Upper lobe of left lung (tissue), 6 donors: ENCODE results near the gene DLD. TPM values are rescaled to one million over a fixed set of nuclear protein-coding genes. Genes with fewer than 3 reads are reported as not detected.

Source experiments
- ATAC-seq, 2 donors: fragments of 200-7000 bp; cut with Tn5 transposase; one replicate each; pipeline ENCODE4 v1.9.1; 2022; ENCODE audit warnings: mild to moderate bottlenecking in 2 of 2, moderate library complexity in 2 of 2; ENCODE audit not compliant: low FRiP score in 2 of 2
- DNase-seq, 2 donors: peaks; one replicate each; pipeline ENCODE4 v3.0.0-alpha.2; 2019 to 2020
- H3K27ac ChIP-seq, 4 donors: fragments of 200-600 bp; sonication (generic); one replicate each; pipeline ENCODE4 v1.5.1; 2016 to 2019
- H3K27me3 ChIP-seq, 4 donors: fragments of 200-600 bp; sonication (generic); one replicate each; pipeline ENCODE4 v1.5.1; 2017 to 2019
- H3K36me3 ChIP-seq, 4 donors: fragments of 200-600 bp; sonication (generic); one replicate each; pipeline ENCODE4 v1.5.1; 2016 to 2019
- H3K4me1 ChIP-seq, 4 donors: fragments of 200-600 bp; sonication (generic); one replicate each; pipeline ENCODE4 v1.5.1; 2018 to 2019
- H3K4me3 ChIP-seq, 4 donors: fragments of 200-600 bp; sonication (generic); one replicate each; pipeline ENCODE4 v1.5.1; 2017 to 2019; ENCODE audit warnings: mild to moderate bottlenecking in 2 of 4, moderate library complexity in 1 of 4
- H3K9me3 ChIP-seq, 4 donors: fragments of 200-600 bp; sonication (generic); one replicate each; pipeline ENCODE4 v1.5.1; 2018 to 2019
- EP300 ChIP-seq, 4 donors: sonication (generic); formaldehyde crosslinking; IDR thresholded peaks; one replicate each; pipeline ENCODE4 v1.5.1; 2017; ENCODE audit warnings: antibody characterized with exemption in 4 of 4, control low read depth in 2 of 4
- POLR2A ChIP-seq, 4 donors: fragments of 450-650 bp; IDR thresholded peaks; one replicate each; pipeline ENCODE4 v1.5.1; 2016 to 2017; ENCODE audit warnings: antibody characterized with exemption in 4 of 4, mild to moderate bottlenecking in 2 of 4
- POLR2AphosphoS5 ChIP-seq, 2 donors: sonication (generic); formaldehyde crosslinking; IDR thresholded peaks; one replicate each; pipeline ENCODE4 v1.5.1; 2017; ENCODE audit warnings: antibody characterized with exemption in 2 of 2
- WGBS, 2 donors: methylation state at CpG; one replicate each; pipeline ENCODE4 v1.1.5; 2017 to 2018; 5-methylcytosine and 5-hydroxymethylcytosine counted together
- total RNA-seq, 6 donors: library from RNA; depleted of rRNA in 4 of 6; stranded (reverse); fragments of >200 nt in 4 of 6; gene quantifications; one replicate each; pipeline versions ENCODE4 v1.1.0 to v1.2.1, GENCODE V29; 2016 to 2021
- TF ChIP-seq, protein P1 (sequence below), 6 experiments: fragments of 450-650 bp in 4 of 6; fragments of 200-600 bp in 2 of 6; sonication (generic) in 2 of 6; IDR thresholded peaks; one replicate each; pipeline ENCODE4 v1.5.1; 2016 to 2019; ENCODE audit warnings: antibody characterized with exemption in 6 of 6
- donor health status: DM: no; HTN: no; CAD: no; lungs with moderate emphysema.
- donor health status: DM: no; HTN: yes; CAD: no; lungs with severe emphysema.

Gene DLD
- total RNA-seq, 6 donors from 2014 or later: 21.3 to 62.9 (median 52.9) TPM

DNA sequence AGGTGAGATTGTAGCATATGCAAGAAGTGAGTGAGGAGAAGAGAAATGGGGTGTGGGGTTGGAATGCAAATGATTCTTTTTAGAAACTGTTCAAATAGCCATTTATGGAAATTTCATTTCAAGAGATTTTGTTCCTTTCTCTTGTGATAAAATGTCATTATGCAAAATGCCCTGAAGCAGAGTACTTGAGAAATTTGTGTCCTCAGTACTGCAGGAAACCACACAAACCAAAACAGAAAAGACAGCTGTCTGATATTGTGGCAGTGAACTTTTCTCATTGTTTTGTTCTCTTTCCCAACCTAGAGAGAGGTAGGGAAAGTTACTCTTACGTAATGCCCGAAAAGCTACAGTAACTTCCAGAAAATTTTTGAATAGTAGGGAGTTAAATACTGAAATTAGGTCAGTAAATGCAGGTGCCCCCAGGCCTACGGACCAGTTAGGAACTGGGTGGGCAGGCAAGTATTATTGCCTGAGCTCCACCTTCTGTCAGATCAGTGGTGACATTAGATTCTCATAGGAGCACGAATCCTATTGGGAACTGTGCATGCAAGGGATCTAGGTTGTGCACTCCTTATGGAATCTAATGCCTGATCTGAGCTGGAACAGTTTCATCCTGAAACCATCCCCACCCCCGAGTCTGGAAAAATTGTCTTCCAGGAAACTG is 34.0 kb downstream of the DLD start:
- Histone ChIP-seq H3K36me3 (peaks cover 0 to 98% (median 8%) of the 10 kb centered on the region in 4 donors), H3K27ac (peak overlapping the region in 1 of 4 donors; percentile 20), H3K4me1 (peaks cover 0 to 4% (median 2%) of the 10 kb centered on the region in 4 donors), H3K4me3 (no peak overlapping the region), H3K9me3 (no peaks in the 10 kb centered on the region), H3K27me3 (no peaks in the 10 kb centered on the region)
- TF ChIP-seq POLR2A (IDR thresholded peaks at IDR 0.05) (no peak), EP300 (IDR thresholded peaks at IDR 0.05) (no peak), POLR2AphosphoS5 (IDR thresholded peaks at IDR 0.05) (no peak)
- TF ChIP-seq, protein P1, sequence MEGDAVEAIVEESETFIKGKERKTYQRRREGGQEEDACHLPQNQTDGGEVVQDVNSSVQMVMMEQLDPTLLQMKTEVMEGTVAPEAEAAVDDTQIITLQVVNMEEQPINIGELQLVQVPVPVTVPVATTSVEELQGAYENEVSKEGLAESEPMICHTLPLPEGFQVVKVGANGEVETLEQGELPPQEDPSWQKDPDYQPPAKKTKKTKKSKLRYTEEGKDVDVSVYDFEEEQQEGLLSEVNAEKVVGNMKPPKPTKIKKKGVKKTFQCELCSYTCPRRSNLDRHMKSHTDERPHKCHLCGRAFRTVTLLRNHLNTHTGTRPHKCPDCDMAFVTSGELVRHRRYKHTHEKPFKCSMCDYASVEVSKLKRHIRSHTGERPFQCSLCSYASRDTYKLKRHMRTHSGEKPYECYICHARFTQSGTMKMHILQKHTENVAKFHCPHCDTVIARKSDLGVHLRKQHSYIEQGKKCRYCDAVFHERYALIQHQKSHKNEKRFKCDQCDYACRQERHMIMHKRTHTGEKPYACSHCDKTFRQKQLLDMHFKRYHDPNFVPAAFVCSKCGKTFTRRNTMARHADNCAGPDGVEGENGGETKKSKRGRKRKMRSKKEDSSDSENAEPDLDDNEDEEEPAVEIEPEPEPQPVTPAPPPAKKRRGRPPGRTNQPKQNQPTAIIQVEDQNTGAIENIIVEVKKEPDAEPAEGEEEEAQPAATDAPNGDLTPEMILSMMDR (IDR thresholded peaks at IDR 0.05): no peak
- WGBS, 2 donors: 69 to 78% methylated on average over 5 of the region's 5 CpGs
- DNase-seq (no peak), ATAC-seq (no peak)

DNA sequence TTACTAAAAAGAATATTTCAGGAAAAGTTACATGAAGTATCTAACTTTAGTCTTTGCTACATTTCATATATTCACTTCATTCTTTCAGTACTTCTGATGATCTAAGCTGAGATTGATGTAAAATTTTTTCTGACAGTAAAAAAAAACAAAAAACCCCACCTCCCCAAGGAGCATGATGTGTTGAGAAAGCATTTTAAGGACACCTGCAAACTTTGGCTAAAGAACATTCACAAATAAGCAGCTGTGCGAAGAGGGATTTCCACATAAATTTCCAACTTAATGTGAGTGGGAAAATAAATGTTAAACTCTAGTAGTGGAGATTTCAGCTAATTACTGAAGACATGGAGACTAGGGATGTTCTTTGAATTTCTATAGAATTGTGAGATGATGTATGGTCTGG is 35.5 kb downstream of the DLD start:
- H3K27me3 ChIP-seq: no peaks in the 10 kb centered on the region
- H3K36me3 ChIP-seq: peaks cover 0 to 98% (median 8%) of the 10 kb centered on the region in 4 donors
- DNase-seq: no peak
- TF ChIP-seq EP300 (IDR thresholded peaks at IDR 0.05): no peak
- TF ChIP-seq POLR2A (IDR thresholded peaks at IDR 0.05): no peak
- TF ChIP-seq, protein P1 (IDR thresholded peaks at IDR 0.05): no peak
- no peak for TF ChIP-seq POLR2AphosphoS5 (IDR thresholded peaks at IDR 0.05)
- no peak overlapping the region for H3K27ac ChIP-seq
- 91 to 97% methylated on average over 1 of the region's 1 CpG for WGBS, 2 donors
- H3K4me1 ChIP-seq: peaks cover 0 to 4% (median 0%) of the 10 kb centered on the region in 4 donors
- ATAC-seq: no peak
- H3K4me3 ChIP-seq: no peak overlapping the region
- H3K9me3 ChIP-seq: no peaks in the 10 kb centered on the region

DNA sequence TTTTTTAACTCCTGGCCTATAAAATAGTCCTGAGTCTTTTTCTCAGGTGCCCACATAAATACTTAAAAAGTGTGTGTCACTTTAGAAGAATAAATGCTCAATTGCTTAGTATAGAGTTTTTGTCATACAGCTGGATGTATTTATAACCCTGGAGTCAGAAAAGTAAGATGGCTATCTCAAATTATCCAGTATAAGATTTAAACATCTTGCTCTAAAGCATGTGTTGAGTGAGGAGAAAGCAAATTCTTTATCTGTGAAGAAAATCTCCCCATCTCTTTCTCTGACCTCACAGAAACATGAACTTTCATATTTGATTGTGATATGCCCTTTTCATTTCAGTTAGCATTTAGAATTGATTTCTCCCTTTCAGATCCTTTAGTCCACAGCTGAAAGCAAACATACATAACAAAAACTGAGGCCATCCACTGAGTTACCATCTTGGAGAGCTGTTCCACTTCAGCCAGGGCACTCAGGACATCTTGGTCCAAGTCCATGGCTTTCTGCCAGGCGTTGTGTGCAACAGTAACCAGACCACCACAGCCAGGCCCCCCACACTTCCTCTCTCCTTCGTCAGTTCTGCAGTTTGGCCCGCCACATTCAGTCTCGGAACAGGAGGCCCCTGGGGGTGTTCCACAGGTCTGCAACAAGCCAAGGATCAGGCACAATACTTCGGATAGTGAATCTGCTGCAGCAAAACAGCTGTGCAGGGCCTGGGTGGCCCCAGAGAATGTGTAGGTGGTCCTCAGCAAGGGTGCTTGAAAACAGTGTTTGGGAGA is 40.9 kb downstream of the DLD start:
- ATAC-seq (no peak), DNase-seq (no peak)
- Histone ChIP-seq H3K27ac (no peak overlapping the region), H3K4me3 (no peak overlapping the region), H3K4me1 (no peaks in the 10 kb centered on the region), H3K36me3 (peaks cover 0 to 84% (median 8%) of the 10 kb centered on the region in 4 donors), H3K9me3 (no peaks in the 10 kb centered on the region), H3K27me3 (no peaks in the 10 kb centered on the region)
- WGBS, 2 donors: 49 to 69% methylated on average over 5 of the region's 5 CpGs
- TF ChIP-seq, protein P1 (IDR thresholded peaks at IDR 0.05): no peak
- no peak for TF ChIP-seq POLR2A (IDR thresholded peaks at IDR 0.05)
- TF ChIP-seq EP300 (IDR thresholded peaks at IDR 0.05): no peak
- no peak for TF ChIP-seq POLR2AphosphoS5 (IDR thresholded peaks at IDR 0.05)

DNA sequence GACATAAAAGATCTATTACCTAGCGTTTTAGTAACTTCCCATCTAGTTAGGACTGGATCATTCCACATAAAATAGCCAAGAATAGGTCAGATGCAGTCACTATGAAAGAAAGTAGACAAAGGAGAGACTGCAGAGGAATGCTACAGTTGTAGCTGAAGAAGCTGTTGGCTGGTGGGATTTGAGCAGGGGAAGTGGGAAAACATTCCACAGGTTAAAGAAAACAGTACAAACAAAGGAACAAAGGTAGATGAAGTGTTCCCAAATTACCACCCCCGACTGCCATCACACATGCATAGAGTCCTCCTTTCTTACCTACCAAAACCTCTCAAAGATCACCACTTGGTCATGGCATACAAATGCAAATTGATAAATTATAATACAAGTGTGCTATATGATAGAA is 41.8 kb downstream of the DLD start:
- Histone ChIP-seq H3K27ac (no peak overlapping the region), H3K36me3 (peaks cover 0 to 75% (median 5%) of the 10 kb centered on the region in 4 donors), H3K4me3 (no peak overlapping the region), H3K27me3 (no peaks in the 10 kb centered on the region), H3K9me3 (no peaks in the 10 kb centered on the region), H3K4me1 (peaks cover 0 to 2% (median 0%) of the 10 kb centered on the region in 4 donors)
- TF ChIP-seq, protein P1 (IDR thresholded peaks at IDR 0.05): no peak
- TF ChIP-seq EP300 (IDR thresholded peaks at IDR 0.05): no peak
- no peak for TF ChIP-seq POLR2A (IDR thresholded peaks at IDR 0.05)
- TF ChIP-seq POLR2AphosphoS5 (IDR thresholded peaks at IDR 0.05): no peak
- no peak for ATAC-seq
- WGBS, 2 donors: 62 to 64% methylated on average over 2 of the region's 2 CpGs
- DNase-seq: no peak
